HL-60 (cell line): ENCODE measurements around the gene NSMCE4A.
"Not testable (repeated sequence)": the region's sequence is repeated elsewhere in the genome, so short reads cannot be mapped to it uniquely, and the experiment has no call there.

Experiments
- DNase-seq, 2 experiments: peaks; one replicate each; pipeline ENCODE4 v3.0.0-alpha.2; 2010 to 2020; ENCODE audit warnings: low read depth in 1 of 2, low spot score in 1 of 2
- H3K27ac ChIP-seq: fragments of 250-450 bp; sonication (Bioruptor Pico); replicated peaks from 2 replicates; pipeline ENCODE4 v1.5.1; 2020; ENCODE audit warnings: mild to moderate bottlenecking, moderate library complexity
- H3K27me3 ChIP-seq: fragments of 250-450 bp; sonication (Bioruptor Pico); 2 replicates; pipeline ENCODE4 v1.5.1; 2021; ENCODE audit warnings: mild to moderate bottlenecking, moderate library complexity; ENCODE audit not compliant: insufficient read depth, poor library complexity, severe bottlenecking
- H3K4me3 ChIP-seq: replicated peaks from 2 replicates; pipeline ENCODE4 v1.5.1; 2011; ENCODE audit warnings: mild to moderate bottlenecking, control low read depth, low read length; ENCODE audit not compliant: insufficient read depth
- CTCF ChIP-seq: IDR thresholded peaks from one replicate; pipeline ENCODE4 v1.5.1; 2011; ENCODE audit warnings: low read length, control low read depth, inconsistent platforms; ENCODE audit not compliant: insufficient read depth
- GABPA ChIP-seq: IDR thresholded peaks from 2 replicates; pipeline ENCODE4 v1.6.1; 2012; ENCODE audit warnings: low read depth
- POLR2AphosphoS5 ChIP-seq: IDR thresholded peaks from 2 replicates; pipeline ENCODE4 v1.6.1; 2012; ENCODE audit warnings: low read depth
- REST ChIP-seq: IDR thresholded peaks from 2 replicates; pipeline ENCODE4 v1.6.1; 2012; ENCODE audit warnings: low read depth; ENCODE audit not compliant: insufficient replicate concordance
- SPI1 ChIP-seq: IDR thresholded peaks from 2 replicates; pipeline ENCODE4 v1.6.1; 2012; ENCODE audit warnings: low read depth, mild to moderate bottlenecking, borderline replicate concordance

The NSMCE4A gene

GRCh38 chr10:122018951-122019413 lies 44.0 kb upstream of the NSMCE4A start:
- no peak for TF ChIP-seq REST
- TF ChIP-seq CTCF = no peak
- TF ChIP-seq POLR2AphosphoS5 = no peak
- TF ChIP-seq SPI1 = no peak
- TF ChIP-seq GABPA = no peak
- H3K4me3 ChIP-seq = no peak overlapping the region
- no peak for DNase-seq
- H3K27ac ChIP-seq = no peak overlapping the region
- H3K27me3 ChIP-seq = no peaks in the 10 kb centered on the region

- DNase-seq = no peak
- H3K4me3 ChIP-seq = no peak overlapping the region
- no peaks in the 10 kb centered on the region for H3K27me3 ChIP-seq
- TF ChIP-seq SPI1 = no peak
- no peak for TF ChIP-seq POLR2AphosphoS5
- no peak for TF ChIP-seq REST
- no peak for TF ChIP-seq GABPA
- no peak for TF ChIP-seq CTCF
- peak overlapping the region; percentile 17 for H3K27ac ChIP-seq
Observed at GRCh38 chr10:122018491-122018890, 43.5 kb upstream of the NSMCE4A start.

- H3K27me3 ChIP-seq, H3K4me3 ChIP-seq: not testable (repeated sequence)
- H3K27ac ChIP-seq = peak overlapping the region; percentile 17
- DNase-seq = peak in 1 of 2 experiments; percentile 70
Observed at GRCh38 chr10:122017926-122018325, 42.9 kb upstream of the NSMCE4A start.

- no peak overlapping the region for H3K27ac ChIP-seq
- no peaks in the 10 kb centered on the region for H3K27me3 ChIP-seq
- DNase-seq = no peak
- H3K4me3 ChIP-seq = no peak overlapping the region
- no peak for TF ChIP-seq GABPA
- TF ChIP-seq SPI1 = no peak
- TF ChIP-seq CTCF = no peak
- TF ChIP-seq POLR2AphosphoS5 = no peak
- no peak for TF ChIP-seq REST
Observed at GRCh38 chr10:122014652-122015248, 39.7 kb upstream of the NSMCE4A start.
